Sigmoid colon (tissue), 7 donors: ENCODE data around the gene PBLD. TPM values are rescaled to one million over a fixed set of nuclear protein-coding genes. Genes with fewer than 3 reads are reported as not detected.

Source experiments
- DNase-seq: peaks from one replicate; pipeline ENCODE4 v3.0.0-alpha.2; 2019
- H3K27ac ChIP-seq, 4 donors: fragments of 200-600 bp; sonication (generic); one replicate each; pipeline ENCODE4 v1.5.1; 2016 to 2019; ENCODE audit warnings: mild to moderate bottlenecking in 1 of 4
- H3K27me3 ChIP-seq, 3 donors: fragments of 200-600 bp; sonication (generic); one replicate each; pipeline ENCODE4 v1.5.1; 2019; ENCODE audit warnings: mild to moderate bottlenecking in 1 of 3
- H3K36me3 ChIP-seq, 4 donors: fragments of 200-600 bp; sonication (generic); one replicate each; pipeline ENCODE4 v1.5.1; 2016 to 2019
- H3K4me1 ChIP-seq, 4 donors: fragments of 200-600 bp; sonication (generic); one replicate each; pipeline ENCODE4 v1.5.1; 2017 to 2019
- H3K4me3 ChIP-seq, 4 donors: fragments of 200-600 bp; sonication (generic); one replicate each; pipeline ENCODE4 v1.5.1; 2017 to 2019; ENCODE audit warnings: mild to moderate bottlenecking in 2 of 4, moderate library complexity in 1 of 4
- H3K9me3 ChIP-seq, 4 donors: fragments of 200-600 bp in 3 of 4; sonication (generic) in 3 of 4; one replicate each; pipeline versions ENCODE4 v1.5.1 to v1.6.1; 2013 to 2019
- CTCF ChIP-seq, 4 experiments: fragments of 450-650 bp in 3 of 4; fragments of 200-600 bp in 1 of 4; IDR thresholded peaks; one replicate each; pipeline ENCODE4 v1.5.1; 2016 to 2019; ENCODE audit warnings: antibody characterized with exemption in 4 of 4, mild to moderate bottlenecking in 3 of 4, moderate library complexity in 2 of 4
- EP300 ChIP-seq, 4 donors: sonication (generic); formaldehyde crosslinking; IDR thresholded peaks; one replicate each; pipeline ENCODE4 v1.6.1; 2017; ENCODE audit warnings: antibody characterized with exemption in 4 of 4
- POLR2A ChIP-seq, 2 donors: fragments of 450-650 bp; IDR thresholded peaks; one replicate each; pipeline ENCODE4 v1.6.1; 2016; ENCODE audit warnings: antibody characterized with exemption in 2 of 2, mild to moderate bottlenecking in 2 of 2, moderate library complexity in 2 of 2
- POLR2AphosphoS5 ChIP-seq, 4 donors: sonication (generic); formaldehyde crosslinking; IDR thresholded peaks; one replicate each; pipeline ENCODE4 v1.6.1; 2017; ENCODE audit warnings: antibody characterized with exemption in 4 of 4
- WGBS, 2 donors: extraction: QIAGEN DNeasy Blood & Tissue Kit; methylation state at CpG; one replicate each; pipeline ENCODE4 v1.1.7; 2013; 5-methylcytosine and 5-hydroxymethylcytosine counted together
- intact Hi-C: fragments of 100-400 bp; cut with DNase I; formaldehyde crosslinking; loops from one replicate; pipeline ENCODE4 v1.15.1; 2023
- polyA plus RNA-seq, 3 donors: library from polyadenylated mRNA; stranded (reverse); fragments of 200-250 nt; gene quantifications; one replicate each; pipeline ENCODE4 v1.2.3, GENCODE V29; 2013
- total RNA-seq, 4 donors: library from RNA; depleted of rRNA; stranded (reverse); fragments of >200 nt; gene quantifications; one replicate each; pipeline ENCODE4 v1.1.0, GENCODE V29; 2016
- donor health status: healthy with polysubstance abuse.
- donor health status: Bipolar disorder and iron deficiency.
- donor health status: healthy.

PBLD gene
- total and polyA plus RNA-seq, 7 donors = 4.6 to 83.7 (median 10.7) TPM

- DNase-seq = no peak
- 50 to 61% methylated on average over 7 of the region's 7 CpGs for WGBS, 2 donors
- intact Hi-C loops = loop anchor here (10.0 kb wide), 1 partner anchor 68 kb away; the partner anchor contains the start of gene RUFY2
- no peaks in the 10 kb centered on the region for H3K9me3 ChIP-seq
- H3K4me1 ChIP-seq = peaks cover 0 to 53% (median 46%) of the 10 kb centered on the region in 4 donors
- peak overlapping the region in 1 of 4 donors; percentile 98 for H3K4me3 ChIP-seq
- H3K36me3 ChIP-seq = peaks cover 26 to 37% (median 31%) of the 10 kb centered on the region in 4 donors
- H3K27ac ChIP-seq = no peak overlapping the region
- TF ChIP-seq EP300 (IDR thresholded peaks at IDR 0.05) (no peak), POLR2A (IDR thresholded peaks at IDR 0.05) (no peak), POLR2AphosphoS5 (IDR thresholded peaks at IDR 0.05) (no peak), CTCF (IDR thresholded peaks at IDR 0.05) (no peak)
- no peaks in the 10 kb centered on the region for H3K27me3 ChIP-seq
Observed at GRCh38 chr10:68336754-68337351, 4.1 kb upstream of the PBLD start.

GRCh38 chr10:68334672-68335467, 2.1 kb upstream of the PBLD start:
- DNase-seq = no peak
- H3K27me3 ChIP-seq = no peaks in the 10 kb centered on the region
- peaks cover 8 to 17% (median 12%) of the 10 kb centered on the region in 4 donors for H3K36me3 ChIP-seq
- intact Hi-C loops = loop anchor here (5.0 to 10.0 kb wide), 2 partner anchors 70 to 123 kb away; partner anchors contain the start of gene RUFY2
- H3K4me3 ChIP-seq = peak overlapping the region; percentile 72 to 98 (median 87)
- peaks cover 0 to 60% (median 54%) of the 10 kb centered on the region in 4 donors for H3K4me1 ChIP-seq
- TF ChIP-seq CTCF (IDR thresholded peaks at IDR 0.05) = no peak
- no peak for TF ChIP-seq EP300 (IDR thresholded peaks at IDR 0.05)
- no peak for TF ChIP-seq POLR2AphosphoS5 (IDR thresholded peaks at IDR 0.05)
- no peak for TF ChIP-seq POLR2A (IDR thresholded peaks at IDR 0.05)
- no peaks in the 10 kb centered on the region for H3K9me3 ChIP-seq
- peak overlapping the region in 3 of 4 donors; percentile 36 to 100 (median 97) for H3K27ac ChIP-seq
- 2 to 5% methylated on average over 8 of the region's 8 CpGs for WGBS, 2 donors

- H3K27ac ChIP-seq = peak overlapping the region; percentile 91 to 100 (median 98)
- no peak for DNase-seq
- H3K27me3 ChIP-seq = no peaks in the 10 kb centered on the region
- peaks cover 0 to 6% (median 2%) of the 10 kb centered on the region in 4 donors for H3K36me3 ChIP-seq
- intact Hi-C loops = loop anchor here (2.0 to 10.0 kb wide), 4 partner anchors 71 to 483 kb away; partner anchors contain the start of genes HERC4 and RUFY2
- H3K9me3 ChIP-seq = no peaks in the 10 kb centered on the region
- no peak for TF ChIP-seq CTCF (IDR thresholded peaks at IDR 0.05)
- no peak for TF ChIP-seq EP300 (IDR thresholded peaks at IDR 0.05)
- no peak for TF ChIP-seq POLR2AphosphoS5 (IDR thresholded peaks at IDR 0.05)
- no peak for TF ChIP-seq POLR2A (IDR thresholded peaks at IDR 0.05)
- peak overlapping the region; percentile 72 to 98 (median 87) for H3K4me3 ChIP-seq
- H3K4me1 ChIP-seq = peaks cover 0 to 66% (median 60%) of the 10 kb centered on the region in 4 donors
- WGBS, 2 donors = 0 to 1% methylated on average over 10 of the region's 10 CpGs
Observed at GRCh38 chr10:68333440-68334431, 1.0 kb upstream of the PBLD start.

GRCh38 chr10:68333058-68333395, 299 bp upstream of the PBLD start:
- no peaks in the 10 kb centered on the region for H3K36me3 ChIP-seq
- TF ChIP-seq EP300 (IDR thresholded peaks at IDR 0.05) = no peak
- TF ChIP-seq CTCF (IDR thresholded peaks at IDR 0.05) = peak in 1 of 4 experiments; percentile 2
- no peak for TF ChIP-seq POLR2A (IDR thresholded peaks at IDR 0.05)
- TF ChIP-seq POLR2AphosphoS5 (IDR thresholded peaks at IDR 0.05) = no peak
- H3K27me3 ChIP-seq = no peaks in the 10 kb centered on the region
- no peak for DNase-seq
- intact Hi-C loops = loop anchor here (2.0 to 10.0 kb wide), 4 partner anchors 72 to 482 kb away; partner anchors contain the start of genes HERC4 and RUFY2
- no peaks in the 10 kb centered on the region for H3K9me3 ChIP-seq
- WGBS, 2 donors = 1% methylated on average over 10 of the region's 10 CpGs
- peak overlapping the region; percentile 72 to 98 (median 87) for H3K4me3 ChIP-seq
- peaks cover 0 to 66% (median 59%) of the 10 kb centered on the region in 4 donors for H3K4me1 ChIP-seq
- peak overlapping the region; percentile 91 to 100 (median 98) for H3K27ac ChIP-seq
